Subcutaneous abdominal adipose tissue (tissue), 5 donors: Measurements from ENCODE around the gene NUCB1.
A peak's percentile ranks its signal among the peaks of the same experiment; 100 is the strongest.
"Not testable (repeated sequence)": the region's sequence is repeated elsewhere in the genome, so short reads cannot be mapped to it uniquely, and the experiment has no call there.

Experiments used
- H3K27ac ChIP-seq: one replicate; pipeline ENCODE4 v1.7.0; 2013; ENCODE audit warnings: low read depth, mild to moderate bottlenecking, inconsistent platforms, low read length, moderate library complexity
- H3K27me3 ChIP-seq, 5 donors: one replicate each; pipeline ENCODE4 v1.7.0; 2013; ENCODE audit warnings: low read length in 5 of 5, inconsistent platforms in 1 of 5; ENCODE audit not compliant: control insufficient read depth in 5 of 5, insufficient read depth in 4 of 5
- H3K36me3 ChIP-seq, 5 donors: one replicate each; pipeline ENCODE4 v1.7.0; 2013; ENCODE audit warnings: low read length in 5 of 5; ENCODE audit not compliant: control insufficient read depth in 5 of 5, insufficient read depth in 5 of 5
- H3K4me1 ChIP-seq, 5 donors: one replicate each; pipeline ENCODE4 v1.7.0; 2013; ENCODE audit warnings: low read length in 5 of 5, mild to moderate bottlenecking in 3 of 5, moderate library complexity in 1 of 5; ENCODE audit not compliant: control insufficient read depth in 5 of 5, insufficient read depth in 5 of 5
- H3K4me3 ChIP-seq, 5 donors: one replicate each; pipeline ENCODE4 v1.7.0; 2013; ENCODE audit warnings: low read length in 5 of 5, low read depth in 1 of 5
- H3K9ac ChIP-seq, 5 donors: one replicate each; pipeline ENCODE4 v1.7.0; 2013; ENCODE audit warnings: low read length in 5 of 5, mild to moderate bottlenecking in 4 of 5, moderate library complexity in 3 of 5
- H3K9me3 ChIP-seq, 5 donors: one replicate each; pipeline ENCODE4 v1.7.0; 2013; ENCODE audit warnings: low read length in 5 of 5; ENCODE audit not compliant: control insufficient read depth in 5 of 5
- donor health status: healthy.
- donor health status: healthy.
- donor health status: healthy.
- donor health status: healthy.
- donor health status: healthy.

NUCB1 gene

GRCh38 chr19:48873476-48874302 lies 26.4 kb upstream of the NUCB1 start:
- peak overlapping the region; percentile 100 for H3K27ac ChIP-seq
- H3K36me3 ChIP-seq: peaks cover 0 to 54% (median 33%) of the 10 kb centered on the region in 5 donors
- H3K9me3 ChIP-seq: no peaks in the 10 kb centered on the region
- H3K4me3 ChIP-seq: peak overlapping the region; percentile 89 to 99 (median 91)
- peak overlapping the region; percentile 95 to 100 (median 97) for H3K9ac ChIP-seq
- peaks cover 8 to 51% (median 36%) of the 10 kb centered on the region in 5 donors for H3K4me1 ChIP-seq
- peaks cover 0 to 5% (median 0%) of the 10 kb centered on the region in 5 donors for H3K27me3 ChIP-seq

- H3K4me3 ChIP-seq: peak overlapping the region; percentile 89 to 99 (median 91)
- no peaks in the 10 kb centered on the region for H3K9me3 ChIP-seq
- H3K9ac ChIP-seq: peak overlapping the region; percentile 95 to 100 (median 97)
- peaks cover 0 to 5% (median 0%) of the 10 kb centered on the region in 5 donors for H3K27me3 ChIP-seq
- H3K4me1 ChIP-seq: peaks cover 8 to 49% (median 34%) of the 10 kb centered on the region in 5 donors
- peaks cover 0 to 55% (median 33%) of the 10 kb centered on the region in 5 donors for H3K36me3 ChIP-seq
- peak overlapping the region; percentile 100 for H3K27ac ChIP-seq
Observed at GRCh38 chr19:48874303-48875135, 25.6 kb upstream of the NUCB1 start.

GRCh38 chr19:48876043-48876981 lies 23.8 kb upstream of the NUCB1 start:
- peaks cover 0 to 55% (median 33%) of the 10 kb centered on the region in 5 donors for H3K36me3 ChIP-seq
- peak overlapping the region; percentile 40 to 93 (median 90) for H3K4me3 ChIP-seq
- peaks cover 8 to 49% (median 34%) of the 10 kb centered on the region in 5 donors for H3K4me1 ChIP-seq
- not testable (repeated sequence) for H3K27me3 ChIP-seq, H3K9me3 ChIP-seq
- H3K27ac ChIP-seq: peak overlapping the region; percentile 100
- peak overlapping the region; percentile 73 to 100 (median 95) for H3K9ac ChIP-seq

GRCh38 chr19:48877855-48878195 lies 22.3 kb upstream of the NUCB1 start:
- peak overlapping the region; percentile 62 for H3K27ac ChIP-seq
- no peaks in the 10 kb centered on the region for H3K9me3 ChIP-seq
- H3K4me1 ChIP-seq: peaks cover 4 to 46% (median 34%) of the 10 kb centered on the region in 5 donors
- no peak overlapping the region for H3K9ac ChIP-seq
- no peaks in the 10 kb centered on the region for H3K27me3 ChIP-seq
- H3K36me3 ChIP-seq: peaks cover 0 to 55% (median 33%) of the 10 kb centered on the region in 5 donors
- peak overlapping the region in 1 of 5 donors; percentile 22 for H3K4me3 ChIP-seq

- no peaks in the 10 kb centered on the region for H3K27me3 ChIP-seq
- no peak overlapping the region for H3K9ac ChIP-seq
- H3K27ac ChIP-seq: peak overlapping the region; percentile 62
- H3K4me1 ChIP-seq: peaks cover 4 to 42% (median 30%) of the 10 kb centered on the region in 5 donors
- H3K4me3 ChIP-seq: peak overlapping the region in 1 of 5 donors; percentile 22
- H3K9me3 ChIP-seq: no peaks in the 10 kb centered on the region
- H3K36me3 ChIP-seq: peaks cover 0 to 51% (median 30%) of the 10 kb centered on the region in 5 donors
Observed at GRCh38 chr19:48878196-48879024, 21.7 kb upstream of the NUCB1 start.

- H3K4me3 ChIP-seq: no peak overlapping the region
- H3K36me3 ChIP-seq: peaks cover 0 to 44% (median 23%) of the 10 kb centered on the region in 5 donors
- H3K9me3 ChIP-seq: no peaks in the 10 kb centered on the region
- H3K9ac ChIP-seq: no peak overlapping the region
- H3K27ac ChIP-seq: peak overlapping the region; percentile 62
- no peaks in the 10 kb centered on the region for H3K27me3 ChIP-seq
- peaks cover 4 to 34% (median 22%) of the 10 kb centered on the region in 5 donors for H3K4me1 ChIP-seq
Observed at GRCh38 chr19:48879025-48879637, 21.0 kb upstream of the NUCB1 start.

- H3K4me1 ChIP-seq: peaks cover 4 to 29% (median 17%) of the 10 kb centered on the region in 5 donors
- not testable (repeated sequence) for H3K4me3 ChIP-seq, H3K9me3 ChIP-seq, H3K27ac ChIP-seq, H3K27me3 ChIP-seq, H3K9ac ChIP-seq
- H3K36me3 ChIP-seq: peaks cover 0 to 38% (median 18%) of the 10 kb centered on the region in 5 donors
Observed at GRCh38 chr19:48879696-48880095, 20.4 kb upstream of the NUCB1 start.

- Histone ChIP-seq H3K27me3 (no peaks in the 10 kb centered on the region), H3K36me3 (peaks cover 0 to 17% (median 3%) of the 10 kb centered on the region in 5 donors), H3K4me3 (no peak overlapping the region), H3K27ac (no peak overlapping the region), H3K9me3 (no peaks in the 10 kb centered on the region), H3K4me1 (peaks cover 0 to 9% (median 3%) of the 10 kb centered on the region in 5 donors), H3K9ac (no peak overlapping the region)
Observed at GRCh38 chr19:48881741-48882657, 18.1 kb upstream of the NUCB1 start.
